ENCODE results near the gene LRRD1.

- TF ChIP-seq CTCF (IDR thresholded peaks at IDR 0.05) (no peak), POLR2A (IDR thresholded peaks at IDR 0.05) (no peak)
Measured at GRCh38 chr7:92135052-92135889, 43.7 kb downstream of the LRRD1 start.
